Activated CD8-positive, alpha-beta memory T cell treated with anti-CD3 and anti-CD28 coated beads for 4 hours (primary cell): ENCODE results near the gene IL16.
A peak's percentile ranks its signal among the peaks of the same experiment; 100 is the strongest.

ENCODE experiments used
- DNase-seq, 2 donors: peaks; one replicate each; pipeline ENCODE4 v3.0.0-alpha.2; 2020; ENCODE audit warnings: low read depth in 2 of 2

IL16 gene

DNA sequence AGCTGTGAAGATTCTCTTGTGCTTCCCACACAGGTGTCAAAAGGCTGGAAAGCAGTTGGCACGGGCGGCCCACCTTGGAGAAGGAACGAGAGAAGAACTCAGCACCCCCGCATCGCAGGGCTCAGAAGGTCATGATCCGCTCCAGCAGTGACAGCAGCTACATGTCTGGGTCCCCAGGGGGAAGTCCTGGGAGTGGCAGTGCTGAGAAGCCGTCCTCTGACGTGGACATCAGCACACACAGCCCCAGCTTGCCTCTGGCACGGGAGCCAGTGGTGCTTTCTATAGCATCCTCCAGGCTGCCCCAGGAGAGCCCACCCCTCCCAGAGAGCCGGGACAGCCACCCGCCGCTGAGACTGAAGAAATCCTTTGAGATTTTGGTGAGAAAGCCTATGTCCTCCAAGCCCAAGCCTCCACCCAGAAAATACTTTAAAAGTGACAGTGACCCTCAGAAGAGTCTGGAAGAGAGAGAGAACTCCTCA, 95.9 kb downstream of the IL16 start:
- DNase-seq: no peak

DNA sequence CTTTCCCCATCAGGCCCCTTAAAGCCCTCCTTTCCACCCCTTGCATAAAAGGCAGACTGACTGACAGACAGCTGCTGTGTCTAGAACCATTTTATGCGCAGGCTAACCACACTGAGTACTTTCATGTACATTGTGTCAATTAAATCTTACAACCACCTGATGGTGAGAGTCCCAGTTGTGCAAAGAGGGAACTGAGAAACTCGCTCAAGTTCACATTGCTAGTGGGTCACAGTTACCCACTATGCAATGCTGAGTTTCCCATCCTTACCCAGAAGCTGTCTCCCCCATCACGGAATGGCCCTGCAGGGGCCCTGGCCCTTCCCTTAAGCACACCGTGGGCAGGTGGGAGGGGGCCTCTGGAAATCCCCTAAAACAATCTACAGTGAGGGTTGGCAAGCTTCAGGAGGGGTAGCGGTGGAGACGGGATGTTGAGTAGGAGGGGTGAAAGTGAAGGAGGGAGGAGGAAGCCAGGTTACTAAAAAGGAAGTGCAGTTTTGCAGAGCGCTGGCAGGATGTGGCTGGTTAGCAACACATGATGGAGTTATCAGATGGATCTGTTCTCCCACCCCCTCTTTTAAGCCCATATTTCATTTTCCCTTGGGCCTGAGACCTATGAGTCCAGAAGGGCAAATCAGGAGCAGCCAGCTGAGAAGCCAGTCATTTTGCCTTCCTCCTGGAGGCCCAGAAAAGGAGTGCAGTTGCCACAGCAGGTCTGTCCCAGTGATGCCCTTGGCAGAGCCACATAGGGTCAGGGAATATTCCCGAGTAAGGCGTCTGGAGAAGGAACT, 97.2 kb downstream of the IL16 start:
- DNase-seq: peak; percentile 54 to 70

DNA sequence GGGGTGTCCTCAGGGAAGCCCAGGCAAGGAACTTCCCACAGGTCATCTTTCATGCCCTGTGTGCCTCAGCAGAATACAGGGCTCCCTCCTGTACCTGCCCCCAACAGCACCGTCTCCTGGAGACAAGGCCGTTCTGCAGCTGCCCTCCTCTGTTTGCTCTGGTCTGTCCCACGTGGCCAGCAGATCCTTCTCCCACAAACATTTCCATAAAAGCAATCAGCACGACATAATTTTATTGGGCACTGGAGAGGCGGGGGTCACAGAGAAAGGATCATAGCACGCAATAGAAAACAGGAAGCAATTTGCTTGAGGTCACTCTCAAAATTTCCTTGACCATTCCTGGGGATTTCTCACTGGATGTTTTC, 97.8 kb downstream of the IL16 start:
- DNase-seq: no peak

DNA sequence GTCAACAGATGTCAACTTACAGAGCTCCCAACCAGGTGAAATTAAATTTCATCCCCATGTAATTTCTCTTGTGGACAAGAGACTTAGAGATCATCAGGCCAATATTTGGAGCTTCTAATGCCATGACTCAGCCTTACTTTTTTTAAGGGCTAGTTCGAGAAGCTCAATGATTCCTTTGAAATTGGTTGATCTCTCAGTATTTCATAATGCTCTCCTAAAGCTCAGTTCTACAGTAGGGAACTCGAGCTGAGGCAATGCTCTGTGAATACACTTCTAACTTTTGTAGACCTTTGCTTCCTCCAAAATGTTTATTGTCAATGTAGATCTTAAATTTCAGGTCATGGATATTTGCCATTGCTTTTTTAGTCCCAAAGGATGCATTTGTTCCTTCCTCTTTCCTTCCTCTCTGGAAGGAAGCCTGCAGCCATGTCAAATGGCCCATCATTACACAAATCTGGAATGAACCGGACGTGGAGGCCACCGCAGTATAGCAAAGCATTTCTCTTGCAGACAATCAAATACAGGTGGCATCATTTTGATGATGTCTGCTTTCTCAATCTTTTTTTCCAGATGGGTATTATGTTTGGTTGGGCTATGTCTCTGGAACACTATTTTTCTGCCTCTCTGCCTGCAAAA, 98.9 kb downstream of the IL16 start:
- no peak for DNase-seq

DNA sequence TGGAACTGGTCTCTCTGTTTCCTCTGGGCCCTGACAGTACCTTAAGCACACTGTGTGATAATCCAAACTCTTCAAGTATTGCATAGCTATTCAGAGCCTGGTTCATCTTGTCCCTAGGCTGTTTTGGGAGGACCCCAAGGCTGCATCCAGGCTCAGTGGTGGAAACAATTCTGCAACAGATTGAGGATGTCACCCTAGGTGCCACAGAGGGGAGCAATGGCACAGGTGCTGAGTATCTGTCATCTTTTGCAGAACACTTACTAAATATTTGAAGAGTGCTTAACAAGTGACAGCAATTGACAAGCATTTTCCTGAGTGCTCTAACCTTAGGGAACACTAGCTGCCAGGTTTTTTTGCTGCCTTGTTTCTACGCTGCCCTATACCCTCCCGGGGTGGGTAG, 99.5 kb downstream of the IL16 start:
- DNase-seq: no peak

DNA sequence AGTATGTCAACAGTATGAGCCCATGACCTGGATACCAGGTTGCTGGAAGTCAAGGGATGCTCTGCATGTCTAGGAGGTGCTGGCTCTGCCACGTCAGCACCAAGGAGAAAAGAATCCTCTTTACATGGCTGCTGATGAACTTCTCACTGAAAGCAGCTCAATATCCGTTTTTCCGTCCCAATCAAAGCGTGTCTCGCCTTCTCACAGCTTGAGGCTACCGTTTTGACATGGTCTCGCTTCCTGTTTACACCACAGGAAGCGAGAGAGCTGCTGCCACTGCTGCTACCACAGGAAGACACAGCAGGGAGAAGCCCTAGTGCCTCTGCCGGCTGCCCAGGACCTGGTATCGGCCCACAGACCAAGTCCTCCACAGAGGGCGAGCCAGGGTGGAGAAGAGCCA, 100.0 kb downstream of the IL16 start:
- peak; percentile 34 to 51 for DNase-seq

DNA sequence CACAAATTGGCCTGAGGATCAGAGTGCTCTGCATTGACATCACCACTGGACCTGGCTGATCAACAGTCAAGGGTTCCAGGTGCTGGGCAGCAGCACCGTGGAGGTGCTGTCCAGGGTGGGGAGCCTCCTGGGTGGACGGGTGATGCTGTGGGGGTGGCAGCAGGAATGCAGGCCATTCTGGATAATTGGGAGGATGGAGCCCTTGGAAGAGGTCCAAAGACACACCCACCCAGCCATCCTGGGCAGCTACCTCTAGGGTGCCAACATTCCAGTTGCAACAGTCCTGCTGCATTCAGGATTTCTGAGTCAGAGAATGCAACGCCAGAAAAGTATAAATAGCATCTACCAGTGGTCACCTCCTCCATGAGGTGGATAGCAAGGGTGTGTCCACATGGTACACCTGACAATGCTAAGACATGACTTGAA, 100.5 kb downstream of the IL16 start:
- no peak for DNase-seq

DNA sequence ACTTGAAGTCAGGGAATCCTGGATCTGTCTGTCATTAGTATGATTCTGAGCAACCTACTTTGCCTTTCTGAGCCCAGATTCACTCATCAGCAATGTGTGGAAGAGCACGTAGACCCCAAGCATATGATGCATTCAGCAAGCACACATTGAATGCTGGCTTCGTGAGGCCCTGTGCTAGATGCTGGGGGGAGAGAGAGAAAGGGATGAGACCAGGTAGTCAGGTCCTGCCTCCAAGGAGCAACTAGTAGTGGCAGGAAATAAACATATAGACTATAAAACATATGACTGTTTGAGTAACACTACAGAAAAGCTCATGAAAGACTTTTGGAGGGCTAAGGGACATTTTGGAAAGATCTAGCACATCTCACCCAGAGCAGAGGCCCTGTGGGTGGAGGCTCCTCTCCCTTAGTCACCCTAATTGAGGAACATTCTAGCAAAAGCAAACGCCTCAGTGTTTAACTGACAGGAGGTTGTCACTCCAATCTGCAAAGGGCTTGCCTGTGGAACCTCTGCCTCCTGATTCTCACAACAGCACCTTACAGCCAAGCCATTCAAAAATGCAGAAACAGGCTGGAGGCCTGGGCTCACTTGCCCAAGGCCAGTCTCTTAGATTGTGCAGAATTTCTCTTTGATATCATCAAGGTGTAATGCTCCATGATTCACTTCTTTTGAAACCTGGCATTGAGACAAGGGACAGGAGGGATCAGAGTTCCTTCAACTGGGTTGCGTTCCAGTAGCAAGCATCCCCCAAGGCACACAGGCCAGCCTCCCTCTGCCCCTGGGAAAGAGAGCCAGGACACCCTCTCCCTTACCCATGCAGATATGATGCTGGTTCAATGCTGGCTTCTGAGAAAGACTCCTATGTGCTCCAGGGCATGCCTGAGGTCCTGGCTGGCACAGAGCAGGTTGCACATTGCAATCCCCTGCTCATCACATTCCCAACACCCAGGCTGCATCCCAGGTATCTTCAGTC, 101.2 kb downstream of the IL16 start:
- DNase-seq: no peak

DNA sequence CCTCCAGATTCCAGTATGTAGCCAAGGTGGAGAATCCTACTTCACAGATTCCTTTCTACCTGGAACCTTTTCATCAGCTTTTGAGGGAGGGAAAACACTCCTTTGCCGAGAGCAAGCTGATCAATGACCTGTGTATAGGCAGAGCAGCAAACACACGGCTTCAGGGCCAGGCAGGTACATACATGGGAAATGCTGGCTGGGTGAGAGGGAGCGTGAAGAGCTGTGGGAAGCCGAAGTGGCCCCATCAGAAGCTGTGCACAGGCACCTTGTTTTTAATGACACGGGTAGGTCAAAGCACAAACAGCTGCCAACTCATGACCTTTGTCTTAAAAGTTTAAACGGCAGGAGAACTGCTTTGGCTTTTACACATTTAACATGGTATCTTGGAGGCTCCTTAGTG, 101.9 kb downstream of the IL16 start:
- no peak for DNase-seq

DNA sequence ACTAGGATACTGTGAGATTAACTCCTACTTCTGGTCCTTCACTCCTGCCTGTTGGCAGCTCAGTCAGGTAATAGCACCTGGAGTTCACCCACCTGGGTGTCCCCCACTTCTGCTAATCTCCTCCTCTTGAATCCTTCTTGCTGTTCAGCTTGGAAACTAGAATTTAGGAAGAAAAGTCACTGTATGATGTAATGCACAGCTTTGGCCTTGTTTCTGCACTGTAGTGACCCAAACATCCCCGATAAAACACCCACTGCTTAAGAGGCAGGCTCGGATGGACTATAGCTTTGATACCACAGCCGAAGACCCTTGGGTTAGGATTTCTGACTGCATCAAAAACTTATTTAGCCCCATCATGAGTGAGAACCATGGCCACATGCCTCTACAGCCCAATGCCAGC, 102.5 kb downstream of the IL16 start:
- DNase-seq: no peak

DNA sequence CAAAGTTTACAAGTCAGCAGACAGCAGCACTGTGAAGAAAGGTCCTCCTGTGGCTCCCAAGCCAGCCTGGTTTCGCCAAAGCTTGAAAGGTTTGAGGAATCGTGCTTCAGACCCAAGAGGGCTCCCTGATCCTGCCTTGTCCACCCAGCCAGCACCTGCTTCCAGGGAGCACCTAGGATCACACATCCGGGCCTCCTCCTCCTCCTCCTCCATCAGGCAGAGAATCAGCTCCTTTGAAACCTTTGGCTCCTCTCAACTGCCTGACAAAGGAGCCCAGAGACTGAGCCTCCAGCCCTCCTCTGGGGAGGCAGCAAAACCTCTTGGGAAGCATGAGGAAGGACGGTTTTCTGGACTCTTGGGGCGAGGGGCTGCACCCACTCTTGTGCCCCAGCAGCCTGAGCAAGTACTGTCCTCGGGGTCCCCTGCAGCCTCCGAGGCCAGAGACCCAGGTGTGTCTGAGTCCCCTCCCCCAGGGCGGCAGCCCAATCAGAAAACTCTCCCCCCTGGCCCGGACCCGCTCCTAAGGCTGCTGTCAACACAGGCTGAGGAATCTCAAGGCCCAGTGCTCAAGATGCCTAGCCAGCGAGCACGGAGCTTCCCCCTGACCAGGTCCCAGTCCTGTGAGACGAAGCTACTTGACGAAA, 103.1 kb downstream of the IL16 start:
- DNase-seq: no peak

DNA sequence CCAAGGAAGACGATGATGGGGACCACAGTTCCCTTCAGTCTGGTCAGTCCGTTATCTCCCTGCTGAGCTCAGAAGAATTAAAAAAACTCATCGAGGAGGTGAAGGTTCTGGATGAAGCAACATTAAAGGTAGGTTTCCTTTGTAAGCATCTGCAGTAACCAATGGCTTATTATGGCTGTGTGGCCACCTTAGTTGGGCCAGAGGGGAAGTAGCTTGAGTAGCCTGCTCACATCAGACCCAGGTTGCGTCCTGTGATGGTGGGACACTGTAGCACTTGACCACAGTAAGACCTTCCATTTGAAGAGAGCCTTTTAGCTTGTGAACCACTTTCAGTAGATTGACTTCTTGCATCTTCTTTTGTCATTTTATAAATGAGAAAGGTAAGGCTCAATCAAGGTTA, 104.7 kb downstream of the IL16 start:
- DNase-seq: no peak

DNA sequence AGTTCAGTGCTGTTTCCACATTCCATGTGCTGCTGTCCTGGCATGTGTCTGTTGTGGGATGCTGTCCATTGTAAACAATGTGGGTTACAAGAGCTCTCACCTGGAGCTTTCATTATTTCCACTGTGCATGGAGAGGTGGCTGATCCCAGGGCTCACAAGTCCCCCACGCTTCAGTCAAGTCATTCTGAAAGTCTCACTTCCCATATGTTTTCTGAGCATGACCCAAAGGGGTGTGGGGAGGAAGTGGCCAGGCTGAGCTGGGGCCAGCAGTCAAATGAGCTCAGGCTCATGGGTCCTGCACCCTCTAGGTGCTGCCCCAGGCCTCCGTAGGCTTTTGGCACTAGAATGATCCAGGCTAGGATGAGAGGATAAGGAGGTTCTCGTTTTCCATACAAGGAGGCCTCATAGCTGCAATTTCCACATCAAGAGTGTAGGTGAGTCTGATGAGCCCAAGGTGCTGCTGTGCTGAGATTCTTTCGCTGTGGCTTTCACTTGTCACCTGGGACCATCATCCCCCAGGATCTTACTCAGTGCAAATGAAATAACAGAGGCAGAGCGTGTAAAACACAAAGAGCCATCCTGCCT, 105.2 kb downstream of the IL16 start:
- no peak for DNase-seq

DNA sequence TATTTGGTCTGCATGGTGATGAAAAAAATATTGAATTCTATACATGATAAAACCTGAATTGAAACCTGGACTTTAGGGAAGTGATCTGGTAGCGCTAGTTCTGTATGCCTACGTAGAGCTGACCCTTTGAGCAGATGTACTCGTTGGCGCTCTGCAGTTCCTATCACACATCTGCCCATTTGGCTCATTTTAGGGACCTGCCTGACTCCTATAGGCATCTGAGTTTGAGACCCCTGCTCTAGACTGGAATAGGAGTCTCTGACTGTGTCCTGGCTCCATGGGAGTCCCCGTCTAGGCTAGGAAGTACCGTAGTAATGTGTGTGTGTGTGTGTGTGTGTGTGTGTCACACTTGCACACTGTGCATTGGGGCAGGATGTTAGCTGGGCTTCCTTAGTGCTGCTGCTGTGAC, 106.0 kb downstream of the IL16 start:
- no peak for DNase-seq

DNA sequence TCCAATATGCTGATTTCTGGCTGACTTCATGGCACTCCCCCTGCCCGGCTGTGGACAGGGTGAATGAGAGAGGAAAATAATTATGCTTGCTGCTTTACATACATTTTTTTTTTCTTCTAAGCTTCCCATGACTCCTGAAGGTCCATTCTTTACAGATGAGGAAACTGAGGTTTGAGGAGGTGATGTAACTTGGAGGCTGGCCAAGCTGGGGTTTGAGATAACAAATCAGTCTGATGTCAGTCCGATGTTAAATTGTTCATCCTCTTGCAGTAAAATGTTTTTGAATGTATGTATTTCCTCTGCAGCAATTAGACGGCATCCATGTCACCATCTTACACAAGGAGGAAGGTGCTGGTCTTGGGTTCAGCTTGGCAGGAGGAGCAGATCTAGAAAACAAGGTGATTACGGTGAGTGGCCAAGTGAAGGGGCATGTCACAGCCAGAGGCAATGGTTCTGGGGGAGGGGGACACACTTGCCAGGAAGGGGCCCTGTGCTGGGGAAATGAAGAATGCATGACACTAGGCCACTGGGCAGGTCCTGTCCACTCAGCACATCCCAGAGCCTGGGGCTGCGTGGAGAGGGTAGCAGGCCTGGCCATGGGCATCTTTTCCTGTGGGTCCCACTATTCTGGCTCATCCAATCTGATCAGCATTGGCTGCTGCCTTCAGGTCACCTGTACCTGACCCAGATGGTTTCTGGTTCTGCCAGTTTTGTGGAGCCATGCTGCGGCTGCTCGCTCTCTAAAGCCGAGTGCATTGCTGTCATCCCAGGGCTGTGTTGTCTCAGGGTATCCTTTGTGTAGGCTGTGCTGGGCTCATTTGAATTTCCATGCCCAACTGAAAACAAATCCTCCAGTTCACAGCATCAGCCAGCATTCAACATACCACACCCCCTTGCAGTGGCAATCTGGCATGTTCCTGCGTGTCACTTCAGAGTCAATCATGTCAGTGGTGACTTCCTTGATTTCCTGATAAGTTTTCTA, 106.9 kb downstream of the IL16 start:
- no peak for DNase-seq

DNA sequence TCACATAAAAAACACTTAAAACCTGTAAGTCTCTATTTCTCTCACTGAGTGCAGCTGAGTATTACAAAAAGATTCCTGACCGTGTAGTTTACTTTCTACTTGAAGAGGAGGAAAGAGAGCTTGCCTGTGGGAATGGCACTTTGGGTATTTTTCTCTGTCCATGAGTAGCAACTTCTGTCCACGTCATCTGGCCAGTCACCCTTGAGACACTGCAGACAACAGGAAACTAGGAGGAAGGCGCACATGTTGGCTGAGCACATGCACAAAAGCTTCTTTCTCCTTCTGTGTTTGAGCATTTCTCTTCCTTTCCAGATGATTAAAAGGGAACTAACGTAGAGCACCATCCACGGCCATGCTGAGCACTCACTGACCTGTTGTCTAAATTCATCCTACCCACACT, 107.5 kb downstream of the IL16 start:
- no peak for DNase-seq

DNA sequence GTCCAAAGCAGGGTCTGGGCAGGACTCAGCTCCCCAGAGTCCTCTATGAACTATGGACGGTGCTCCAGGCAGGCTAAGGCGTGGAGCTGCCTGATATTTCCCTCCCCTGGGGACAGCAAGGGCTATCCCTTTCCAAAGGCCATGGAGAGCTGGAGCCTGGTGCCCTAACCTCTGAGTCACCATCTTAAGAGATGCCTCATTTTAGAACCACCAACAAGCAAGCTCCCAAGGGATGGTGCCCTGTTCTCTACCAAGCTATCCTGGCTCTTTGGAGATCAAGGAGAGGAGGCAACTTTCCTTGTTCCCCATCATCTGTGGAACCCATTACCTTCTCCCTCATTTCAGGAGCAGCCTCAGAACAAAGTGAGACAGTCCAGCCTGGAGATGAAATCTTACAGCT, 111.6 kb downstream of the IL16 start:
- no peak for DNase-seq

DNA sequence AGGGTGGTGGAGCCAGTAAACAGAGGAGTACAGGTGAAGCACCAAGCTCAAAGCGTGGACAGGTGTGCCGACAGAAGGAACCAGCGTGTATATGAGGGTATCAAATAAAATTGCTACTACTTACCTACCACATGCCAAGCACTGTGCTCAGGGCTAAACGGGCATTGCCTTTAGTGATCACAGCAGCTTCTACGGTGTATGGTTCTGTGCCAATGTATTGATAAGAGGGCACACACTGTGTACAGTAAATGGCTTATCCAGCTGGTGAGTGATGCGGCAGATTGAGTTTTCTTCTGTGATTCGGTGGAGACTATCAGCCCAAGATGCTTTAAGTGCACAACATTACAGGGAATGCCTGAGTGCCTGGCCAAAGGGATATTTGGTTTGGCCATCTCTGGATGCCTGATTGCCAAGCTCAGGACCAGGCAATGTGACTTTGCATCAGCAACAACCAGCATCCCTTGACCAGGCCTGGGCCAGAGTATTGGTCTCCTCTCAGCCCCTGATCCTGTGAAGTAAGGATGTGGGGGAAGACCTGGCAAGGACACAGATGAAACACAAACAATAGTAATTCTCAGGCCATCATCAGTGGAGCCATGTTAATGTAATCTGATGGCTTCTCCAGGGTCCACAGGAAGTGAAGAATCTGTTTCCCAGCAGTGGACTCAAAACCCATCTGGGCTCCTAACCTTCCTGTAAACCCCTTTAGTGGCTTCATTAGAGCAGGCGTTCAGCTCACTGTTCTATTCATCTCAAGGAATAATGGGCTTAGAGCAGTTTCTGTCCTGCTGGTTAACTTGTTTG, 113.2 kb downstream of the IL16 start:
- DNase-seq: no peak

DNA sequence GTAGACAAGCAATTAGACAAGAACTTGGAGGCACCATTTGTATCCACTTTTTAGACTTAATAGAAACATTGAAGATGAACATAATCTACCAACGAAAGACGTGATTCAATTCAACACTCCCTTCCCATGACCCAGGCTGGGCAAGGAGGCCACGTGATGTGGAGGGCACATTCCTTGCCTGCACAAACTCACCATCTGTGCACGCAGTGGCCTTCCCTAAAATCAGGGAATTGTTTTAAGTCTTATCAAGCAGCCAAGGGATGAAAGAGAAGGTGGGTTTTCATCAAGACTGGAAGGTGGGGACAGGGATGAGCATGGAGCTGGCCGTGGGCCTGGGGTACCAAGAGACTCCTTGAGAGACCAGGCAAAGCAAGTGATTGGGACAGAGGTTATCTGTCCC, 113.8 kb downstream of the IL16 start:
- no peak for DNase-seq
